K562 (cell line): Measurements from ENCODE around the gene UNC45A. TPM values are rescaled to one million over a fixed set of nuclear protein-coding genes. Genes with fewer than 3 reads are reported as not detected.

Experiments used
- ARID4B ChIP-seq: sonication (generic); formaldehyde crosslinking; IDR thresholded peaks from 2 replicates; pipeline ENCODE4 v1.8.0; 2022; ENCODE audit warnings: mild to moderate bottlenecking, missing genetic modification reagents
- ATF4 ChIP-seq: fragments of 450-650 bp; formaldehyde crosslinking; IDR thresholded peaks from 2 replicates; pipeline ENCODE4 v1.4.0; 2022; ENCODE audit warnings: mild to moderate bottlenecking, moderate library complexity
- BDP1 ChIP-seq: IDR thresholded peaks from 3 replicates; pipeline ENCODE4 v1.6.1; 2011; ENCODE audit not compliant: insufficient read length, insufficient read depth
- HIVEP1 ChIP-seq: fragments of 250-450 bp; sonication (Bioruptor Pico); IDR thresholded peaks from 2 replicates; pipeline ENCODE4 v1.4.0; 2020; ENCODE audit warnings: mild to moderate bottlenecking
- TOE1 ChIP-seq, 2 experiments: fragments of 450-650 bp in 1 of 2; sonication (generic) in 1 of 2; formaldehyde crosslinking in 1 of 2; IDR thresholded peaks; 2 replicates each; pipeline versions ENCODE4 v1.7.1 to v1.8.0; 2016 to 2022; ENCODE audit warnings: borderline replicate concordance in 2 of 2, mild to moderate bottlenecking in 2 of 2, antibody characterized with exemption in 1 of 2, inconsistent platforms in 1 of 2, low read depth in 1 of 2, missing genetic modification reagents in 1 of 2, moderate library complexity in 1 of 2
- ZBTB12 ChIP-seq: fragments of 250-450 bp; sonication (Bioruptor Pico); IDR thresholded peaks from 2 replicates; pipeline ENCODE4 v1.4.0; 2020
- ZBTB40 ChIP-seq, 2 experiments: fragments of 450-650 bp in 1 of 2; sonication (generic) in 1 of 2; formaldehyde crosslinking in 1 of 2; IDR thresholded peaks; 2 replicates each; pipeline versions ENCODE4 v1.7.1 to v1.9.0; 2016 to 2022; ENCODE audit warnings: inconsistent platforms in 1 of 2, mild to moderate bottlenecking in 1 of 2, missing genetic modification reagents in 1 of 2
- ZNF23 ChIP-seq: fragments of 250-450 bp; sonication (Bioruptor Pico); IDR thresholded peaks from 2 replicates; pipeline ENCODE4 v1.4.0; 2020; ENCODE audit warnings: mild to moderate bottlenecking
- polyA plus RNA-seq, 8 experiments: library from polyadenylated mRNA; depleted of rRNA in 4 of 8; stranded (reverse) in 5 of 8; unstranded in 3 of 8; fragments of >200 nt; fragmentation: Nextera tagmentation in 2 of 8; fragmentation: Illumina TruSeq in 1 of 8; extraction: Ambion mirVana in 2 of 8; extraction: Trizol in 1 of 8; gene quantifications; 2 replicates each; pipeline versions ENCODE4 v1.2.1 to v1.2.3, GENCODE V29; 2011 to 2014; ENCODE audit warnings: inconsistent platforms in 1 of 8, missing spikeins in 1 of 8
- total RNA-seq, 7 experiments: library from RNA; depleted of rRNA in 6 of 7; stranded (reverse); fragments of >200 nt in 6 of 7; fragmentation: Illumina TruSeq in 2 of 7; extraction: Trizol in 2 of 7; gene quantifications; 2 replicates each; pipeline versions ENCODE4 v1.2.1 to v1.2.3, GENCODE V29; 2011 to 2021; ENCODE audit warnings: low replicate concordance in 1 of 7

The UNC45A gene
- total and polyA plus RNA-seq, 9 of the 15 experiments (the other 6 are each of a cell fraction or from before 2014, with no cell fraction given): 22.4 to 79.3 (median 43.7) TPM

- peak; percentile 77 for TF ChIP-seq ATF4 (CRISPR knock-in tag)
- TF ChIP-seq BDP1: no peak
- no peak for TF ChIP-seq ARID4B (CRISPR knock-in tag)
- TF ChIP-seq ZNF23 (CRISPR knock-in tag): no peak; the same call in 1 of the 2 replicates
- TF ChIP-seq TOE1 (IDR thresholded peaks at IDR 0.05; ENCODE audit: borderline replicate concordance): no peak
- no peak for TF ChIP-seq TOE1 (CRISPR knock-in tag; IDR thresholded peaks at IDR 0.05; ENCODE audit: borderline replicate concordance, low read depth)
- peak; percentile 67; the same call in 1 of the 2 replicates for TF ChIP-seq HIVEP1 (CRISPR knock-in tag)
- TF ChIP-seq ZBTB40 (IDR thresholded peaks at IDR 0.05): peak; percentile 42; the same call in 1 of the 2 replicates
- no peak for TF ChIP-seq ZBTB40 (CRISPR knock-in tag; IDR thresholded peaks at IDR 0.05)
- peak; percentile 67; the same call in 1 of the 2 replicates for TF ChIP-seq ZBTB12 (CRISPR knock-in tag)
These were observed 33.7 kb upstream of the UNC45A start (continued) for GRCh38 chr15:90901175-90902039.
